Cerebellar nuclear complex (tissue), 1 donor: ENCODE results near the gene RNASET2.

Experiments
- DNase-seq, 2 experiments: peaks; one replicate each; lab custom pipeline; 2025; lab: John Stamatoyannopoulos, UW

The RNASET2 gene

GRCh38 chr6:166946125-166946524, 10.2 kb downstream of the RNASET2 start:
- DNase-seq = no peak

DNA sequence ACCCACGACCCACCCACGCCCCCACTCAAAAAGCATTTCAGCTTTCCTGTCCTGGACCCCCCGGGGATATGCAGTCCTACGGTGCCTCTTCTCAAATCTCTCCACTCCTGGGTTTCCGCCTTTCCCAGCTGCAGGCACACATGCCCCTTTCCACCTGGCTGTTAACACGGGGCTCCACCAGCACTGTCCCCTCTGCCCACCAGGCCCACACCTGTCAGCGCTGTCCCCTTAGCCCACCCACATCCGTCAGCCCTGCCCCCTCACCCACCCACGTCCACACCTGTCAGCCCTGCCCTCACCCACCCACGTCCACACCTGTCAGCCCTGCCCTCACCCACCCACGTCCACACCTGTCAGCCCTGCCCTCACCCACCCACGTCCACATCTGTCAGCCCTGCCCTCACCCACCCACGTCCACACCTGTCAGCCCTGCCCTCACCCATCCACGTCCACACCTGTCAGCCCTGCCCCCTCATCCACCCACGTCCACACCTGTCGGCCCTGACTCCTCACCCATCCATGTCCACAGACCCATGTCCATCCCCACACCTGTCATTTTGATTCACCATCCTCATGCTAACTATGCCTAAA, 11.6 kb downstream of the RNASET2 start:
- DNase-seq = no peak

DNA sequence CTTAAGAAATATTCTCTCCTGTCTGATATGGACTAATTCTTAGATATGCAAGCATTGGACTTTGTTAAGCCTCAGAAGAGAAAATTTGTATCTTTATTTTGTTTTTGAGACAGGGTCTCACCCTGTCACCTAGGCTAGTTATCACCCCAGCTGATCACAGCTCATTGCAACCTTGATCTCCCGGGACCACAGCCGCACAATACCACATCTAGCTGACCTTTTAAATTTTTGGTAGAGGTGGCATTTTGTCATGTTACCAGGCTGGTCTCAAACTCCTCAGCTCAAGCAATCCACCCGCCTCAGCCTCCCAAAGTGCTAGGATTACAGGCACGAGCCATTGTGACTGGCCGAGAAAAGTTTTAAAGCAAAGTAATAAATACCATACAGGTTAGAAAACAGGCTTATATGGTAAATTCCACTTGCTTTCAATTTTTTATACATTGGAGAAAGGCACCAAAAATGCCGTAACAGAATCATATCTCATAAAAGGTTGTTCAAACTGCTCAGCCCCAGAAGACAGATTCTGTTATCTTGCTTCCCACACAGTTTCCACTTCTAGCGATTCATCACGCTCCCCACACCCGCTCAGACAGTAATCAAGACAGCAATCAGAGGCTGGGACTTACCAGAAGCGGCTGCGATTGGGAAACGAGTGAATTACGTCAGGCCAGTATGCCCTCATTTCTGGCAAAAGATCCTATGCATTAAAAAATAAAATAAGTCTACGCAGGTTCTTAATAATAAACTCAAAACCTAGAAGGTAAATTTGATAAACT, 13.8 kb downstream of the RNASET2 start:
- DNase-seq = no peak

GRCh38 chr6:166940643-166941068, 15.7 kb downstream of the RNASET2 start:
- DNase-seq = no peak

DNA sequence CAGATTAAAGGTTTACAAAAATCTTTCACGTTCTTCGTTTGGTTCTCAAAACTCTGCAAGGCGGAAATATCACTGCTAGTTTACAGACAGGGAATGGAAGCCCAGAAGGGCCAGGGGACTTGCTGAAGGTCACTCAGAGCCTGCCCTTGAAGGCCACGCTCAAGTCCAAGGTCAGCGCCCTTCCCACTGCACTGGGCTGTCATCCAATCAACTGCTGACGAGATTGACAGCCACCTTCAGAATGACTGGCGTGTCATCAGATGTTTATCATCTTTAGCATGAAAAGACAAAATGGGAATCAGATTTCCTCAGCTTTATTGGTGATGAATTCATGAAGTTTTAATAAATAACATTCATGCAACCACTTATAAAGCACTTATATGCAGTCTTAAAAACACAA, 16.5 kb downstream of the RNASET2 start:
- no peak for DNase-seq

- DNase-seq = no peak
These were observed 17.0 kb downstream of the RNASET2 start for GRCh38 chr6:166939345-166939744.

GRCh38 chr6:166938704-166939103, 17.6 kb downstream of the RNASET2 start:
- peak in 1 of 2 experiments; percentile 1 for DNase-seq

- DNase-seq = no peak
These were observed 18.2 kb downstream of the RNASET2 start for GRCh38 chr6:166938150-166938549.

DNA sequence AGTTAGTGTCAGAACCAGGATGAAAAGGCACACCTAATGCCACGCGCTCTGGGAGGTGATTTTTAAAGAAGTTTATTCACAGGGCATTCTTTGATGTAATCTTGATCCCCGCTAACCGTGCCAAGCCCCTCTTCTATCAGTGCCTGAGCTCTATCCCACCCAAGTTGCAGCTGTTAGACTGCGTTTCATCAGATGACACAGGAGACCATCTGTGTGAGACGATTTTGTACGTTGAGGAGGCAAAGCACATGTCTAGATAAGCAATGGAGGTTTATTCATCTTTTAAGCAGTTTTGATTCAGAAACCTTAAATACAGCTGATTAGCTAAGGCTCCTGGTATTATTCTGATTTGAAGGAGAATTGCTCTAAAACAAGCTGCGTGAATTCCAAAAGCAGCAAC, 18.6 kb downstream of the RNASET2 start:
- no peak for DNase-seq

GRCh38 chr6:166936079-166936787, 20.1 kb downstream of the RNASET2 start:
- no peak for DNase-seq

- DNase-seq = no peak
These were observed 21.0 kb downstream of the RNASET2 start for GRCh38 chr6:166935353-166935752.

- no peak for DNase-seq
These were observed 22.2 kb downstream of the RNASET2 start for GRCh38 chr6:166934174-166934573.

- no peak for DNase-seq
These were observed 23.0 kb downstream of the RNASET2 start for GRCh38 chr6:166933396-166933795.

DNA sequence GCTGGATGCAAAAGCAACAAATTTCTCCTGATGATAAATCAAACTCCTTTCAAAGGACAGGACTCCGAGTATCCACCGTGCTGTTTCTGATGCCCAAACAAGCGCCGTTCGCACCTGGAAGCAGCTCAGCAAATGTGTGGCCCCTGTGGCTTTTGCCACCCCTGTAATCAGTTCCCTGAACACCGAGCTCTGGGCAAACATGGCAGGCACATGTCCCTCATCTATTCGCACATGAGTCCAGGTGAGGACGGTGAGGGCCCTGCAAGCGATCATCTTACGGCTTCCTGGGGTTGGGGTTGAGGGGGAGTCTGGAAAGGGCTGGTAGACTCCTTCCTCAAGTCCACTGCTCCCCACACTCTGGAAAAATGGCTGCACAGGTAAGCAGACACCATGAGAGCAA, 23.7 kb downstream of the RNASET2 start:
- DNase-seq = no peak

GRCh38 chr6:166932116-166932515, 24.2 kb downstream of the RNASET2 start:
- no peak for DNase-seq

GRCh38 chr6:166931426-166931970, 24.9 kb downstream of the RNASET2 start:
- no peak for DNase-seq

DNA sequence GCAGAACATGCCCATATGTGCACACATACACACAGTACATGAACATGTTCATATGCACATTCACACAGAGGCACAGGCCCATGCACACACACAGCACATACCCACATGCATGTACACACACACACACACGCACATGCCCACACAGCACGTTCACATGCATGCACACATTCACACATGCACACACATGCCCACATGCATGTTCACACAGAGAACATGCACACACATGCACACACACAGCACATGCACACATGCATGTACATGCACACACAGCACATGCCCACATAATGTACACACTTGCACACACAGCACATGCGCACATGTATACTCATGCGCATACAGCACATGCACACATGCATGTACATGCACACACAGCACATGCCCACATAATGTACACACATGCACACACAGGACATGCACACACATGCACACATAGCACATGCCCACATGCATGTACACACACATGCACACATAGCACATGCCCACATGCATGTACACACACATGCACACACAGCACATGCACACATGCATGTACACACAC, 25.9 kb downstream of the RNASET2 start:
- DNase-seq = no peak

DNA sequence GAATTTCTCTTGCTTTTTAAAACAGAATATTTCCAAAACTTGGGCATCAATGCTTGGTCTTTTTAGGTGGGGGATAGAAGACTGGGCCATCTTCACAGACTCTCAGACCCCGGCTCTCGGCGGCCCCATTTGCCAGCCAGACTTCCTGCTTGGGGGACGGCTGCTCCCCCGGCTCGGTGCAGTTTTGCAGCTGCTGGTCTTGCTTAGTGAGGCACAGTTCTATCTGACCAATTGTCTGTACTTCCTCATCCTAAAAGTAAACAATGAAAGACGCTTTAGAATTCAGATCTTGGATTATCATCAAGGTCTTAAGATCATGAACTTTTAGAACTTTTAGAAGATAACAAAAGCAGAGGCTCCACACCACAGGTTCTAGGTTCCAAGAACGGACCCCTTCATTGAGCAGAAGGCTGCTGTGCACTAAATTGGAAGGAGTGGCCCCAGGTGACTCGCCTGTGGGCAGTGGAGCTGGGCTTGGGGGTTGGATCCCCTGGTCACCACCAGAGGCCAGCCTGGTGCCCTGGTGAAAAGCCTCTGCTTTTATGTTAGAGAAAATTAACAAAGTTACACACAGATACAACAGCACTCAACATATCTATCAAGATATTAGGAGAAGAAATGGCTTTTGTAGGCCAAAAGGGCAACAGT, 26.7 kb downstream of the RNASET2 start:
- DNase-seq = no peak

- no peak for DNase-seq
These were observed 27.5 kb downstream of the RNASET2 start for GRCh38 chr6:166928644-166929541.

DNA sequence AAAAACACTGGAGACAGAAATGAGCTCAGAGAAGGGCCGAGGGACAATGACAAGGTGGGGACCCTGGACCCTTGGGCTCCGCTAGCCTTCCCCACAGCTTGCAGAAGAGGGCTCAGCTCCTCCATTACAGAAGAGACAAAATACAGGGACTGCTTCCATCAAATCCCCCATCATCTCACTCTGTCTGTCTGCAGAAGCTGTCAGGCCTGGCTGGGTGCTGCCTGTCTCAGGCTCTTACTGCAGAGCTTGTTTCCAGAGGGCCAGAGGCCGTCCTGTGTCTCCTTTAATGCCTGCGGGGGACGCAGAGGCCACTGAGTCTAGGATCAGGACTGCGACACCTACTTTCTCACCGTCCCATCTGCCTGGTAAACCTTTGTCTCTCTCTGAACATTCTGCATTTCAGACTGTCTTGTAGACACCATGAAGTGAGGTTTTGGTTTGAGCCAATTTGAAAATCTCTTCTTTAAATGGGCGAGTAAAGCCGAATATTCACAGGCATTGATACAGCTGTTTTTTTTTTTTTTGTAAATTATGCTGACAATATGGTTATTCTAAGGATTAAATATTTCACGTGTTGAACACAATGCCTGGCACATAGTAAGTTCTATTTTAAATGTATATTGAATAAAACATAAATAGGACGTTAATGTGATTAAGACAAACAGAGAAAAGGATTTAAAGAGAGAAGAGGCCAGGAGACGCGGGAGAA, 28.3 kb downstream of the RNASET2 start:
- no peak for DNase-seq
